Activated naive CD4-positive, alpha-beta T cell treated with anti-CD3 and anti-CD28 coated beads, Interleukin-2, amount 50 U/mL, for 72 hours (primary cell): ENCODE results near the gene PIK3R6. TPM values are rescaled to one million over a fixed set of nuclear protein-coding genes. Genes with fewer than 3 reads are reported as not detected.

Source experiments
- ATAC-seq, 2 donors: fragments of 150-1000 bp; cut with Tn5 transposase; 2 replicates each; pipeline ENCODE4 v1.10.0; 2021; ENCODE audit warnings: mild to moderate bottlenecking in 2 of 2, moderate library complexity in 2 of 2
- DNase-seq, 2 donors: peaks; one replicate each; pipeline ENCODE4 v3.0.0; 2021 to 2022; ENCODE audit warnings: low spot score in 2 of 2
- H3K27ac Mint-ChIP-seq, 2 donors: one replicate each; pipeline ENCODE4 v1.8.0; 2022; ENCODE audit warnings: mild to moderate bottlenecking in 2 of 2, mixed read lengths in 2 of 2
- H3K36me3 Mint-ChIP-seq, 2 donors: one replicate each; pipeline ENCODE4 v1.8.0; 2022; ENCODE audit warnings: mixed read lengths in 2 of 2
- H3K9me3 Mint-ChIP-seq, 2 donors: one replicate each; pipeline ENCODE4 v1.8.0; 2022; ENCODE audit warnings: mixed read lengths in 2 of 2
- total RNA-seq, 2 donors: library from RNA; stranded (reverse); gene quantifications; one replicate each; pipeline ENCODE4 v1.2.3, GENCODE V29; 2022

Gene PIK3R6
- total RNA-seq, 2 donors from 2014 or later, result 0.23 to 4.3 TPM

- ATAC-seq (peak in 1 of 2 donors; percentile 72), DNase-seq (no peak)
- Mint-ChIP-seq H3K36me3 (peaks cover 0 to 5% of the 10 kb centered on the region in 2 donors), H3K27ac (no peak overlapping the region), H3K9me3 (no peaks in the 10 kb centered on the region)
These were observed 20.7 kb downstream of the PIK3R6 start for GRCh38 chr17:8846768-8847211.

- Mint-ChIP-seq H3K36me3 (peaks cover 0 to 5% of the 10 kb centered on the region in 2 donors), H3K9me3 (no peaks in the 10 kb centered on the region), H3K27ac (no peak overlapping the region)
- peak in 1 of 2 donors; percentile 64 for ATAC-seq
- no peak for DNase-seq
These were observed 22.9 kb downstream of the PIK3R6 start for GRCh38 chr17:8844229-8845218.

- ATAC-seq (no peak), DNase-seq (no peak)
- Mint-ChIP-seq H3K36me3 (peaks cover 0 to 5% of the 10 kb centered on the region in 2 donors), H3K9me3 (no peaks in the 10 kb centered on the region), H3K27ac (no peak overlapping the region)
These were observed 24.1 kb downstream of the PIK3R6 start for GRCh38 chr17:8843344-8843743.

GRCh38 chr17:8841844-8842243 lies 25.6 kb downstream of the PIK3R6 start:
- ATAC-seq (no peak), DNase-seq (no peak)
- peaks cover 0 to 5% of the 10 kb centered on the region in 2 donors for H3K36me3 Mint-ChIP-seq
- H3K9me3 Mint-ChIP-seq, result no peaks in the 10 kb centered on the region
- H3K27ac Mint-ChIP-seq, result no peak overlapping the region

GRCh38 chr17:8839410-8839935 lies 28.0 kb downstream of the PIK3R6 start:
- Mint-ChIP-seq H3K27ac (no peak overlapping the region), H3K9me3 (no peaks in the 10 kb centered on the region), H3K36me3 (no peaks in the 10 kb centered on the region)
- ATAC-seq, result no peak
- DNase-seq, result peak in 1 of 2 donors; percentile 26

- ATAC-seq (no peak), DNase-seq (peak in 1 of 2 donors; percentile 44)
- H3K27ac Mint-ChIP-seq, result peak overlapping the region in 1 of 2 donors; percentile 8
- no peaks in the 10 kb centered on the region for H3K9me3 Mint-ChIP-seq
- H3K36me3 Mint-ChIP-seq, result no peaks in the 10 kb centered on the region
These were observed 28.9 kb downstream of the PIK3R6 start for GRCh38 chr17:8838551-8839095.

- Mint-ChIP-seq H3K36me3 (no peaks in the 10 kb centered on the region), H3K9me3 (no peaks in the 10 kb centered on the region), H3K27ac (peak overlapping the region; percentile 6)
- DNase-seq (peak in 1 of 2 donors; percentile 47), ATAC-seq (no peak)
These were observed 29.9 kb downstream of the PIK3R6 start for GRCh38 chr17:8837563-8838075.

GRCh38 chr17:8836821-8837562 lies 30.5 kb downstream of the PIK3R6 start:
- H3K9me3 Mint-ChIP-seq, result no peaks in the 10 kb centered on the region
- no peak for ATAC-seq
- peak in 1 of 2 donors; percentile 18 for DNase-seq
- peak overlapping the region; percentile 6 for H3K27ac Mint-ChIP-seq
- H3K36me3 Mint-ChIP-seq, result no peaks in the 10 kb centered on the region

GRCh38 chr17:8835631-8836364 lies 31.7 kb downstream of the PIK3R6 start:
- DNase-seq (no peak), ATAC-seq (no peak)
- no peaks in the 10 kb centered on the region for H3K36me3 Mint-ChIP-seq
- no peaks in the 10 kb centered on the region for H3K9me3 Mint-ChIP-seq
- no peak overlapping the region for H3K27ac Mint-ChIP-seq

GRCh38 chr17:8835106-8835505 lies 32.4 kb downstream of the PIK3R6 start:
- ATAC-seq (no peak), DNase-seq (no peak)
- no peaks in the 10 kb centered on the region for H3K9me3 Mint-ChIP-seq
- H3K36me3 Mint-ChIP-seq, result no peaks in the 10 kb centered on the region
- no peak overlapping the region for H3K27ac Mint-ChIP-seq

GRCh38 chr17:8832711-8833352 lies 34.6 kb downstream of the PIK3R6 start:
- no peak overlapping the region for H3K27ac Mint-ChIP-seq
- no peaks in the 10 kb centered on the region for H3K36me3 Mint-ChIP-seq
- ATAC-seq (peak in 1 of 2 donors; percentile 24), DNase-seq (peak in 1 of 2 donors; percentile 67)
- no peaks in the 10 kb centered on the region for H3K9me3 Mint-ChIP-seq

GRCh38 chr17:8831234-8831849 lies 36.1 kb downstream of the PIK3R6 start:
- Mint-ChIP-seq H3K36me3 (no peaks in the 10 kb centered on the region), H3K9me3 (no peaks in the 10 kb centered on the region), H3K27ac (no peak overlapping the region)
- no peak for DNase-seq
- ATAC-seq, result no peak

- ATAC-seq (no peak), DNase-seq (no peak)
- Mint-ChIP-seq H3K9me3 (no peaks in the 10 kb centered on the region), H3K27ac (no peak overlapping the region), H3K36me3 (no peaks in the 10 kb centered on the region)
These were observed 37.3 kb downstream of the PIK3R6 start for GRCh38 chr17:8830141-8830540.

- Mint-ChIP-seq H3K27ac (no peak overlapping the region), H3K9me3 (peaks cover 0 to 3% of the 10 kb centered on the region in 2 donors), H3K36me3 (peaks cover 0 to 4% of the 10 kb centered on the region in 2 donors)
- no peak for ATAC-seq
- no peak for DNase-seq
These were observed 38.2 kb downstream of the PIK3R6 start for GRCh38 chr17:8829036-8829941.
